Tibial artery (tissue), 4 donors: ENCODE data around the gene ATP8B3.

Source experiments
- DNase-seq, 2 donors: peaks; one replicate each; pipeline ENCODE4 v3.0.0-alpha.2; 2019
- H3K27ac ChIP-seq, 2 donors: fragments of 200-600 bp; sonication (generic) in 1 of 2; 1 replicate in 1 of 2; 2 replicates in 1 of 2; pipeline ENCODE4 v1.5.1; 2018 to 2019; ENCODE audit warnings: mild to moderate bottlenecking in 1 of 2
- H3K27me3 ChIP-seq, 2 donors: fragments of 200-600 bp; sonication (generic) in 1 of 2; one replicate each; pipeline versions ENCODE4 v1.5.1 to v1.6.0; 2016 to 2019
- H3K36me3 ChIP-seq, 3 donors: fragments of 200-600 bp; sonication (generic) in 2 of 3; one replicate each; pipeline ENCODE4 v1.5.1; 2016 to 2019; ENCODE audit warnings: mild to moderate bottlenecking in 2 of 3
- H3K4me1 ChIP-seq, 4 donors: fragments of 200-600 bp; sonication (generic) in 2 of 4; 1 replicate in 3 of 4; 2 replicates in 1 of 4; pipeline ENCODE4 v1.5.1; 2016 to 2019
- H3K4me3 ChIP-seq, 2 donors: fragments of 200-600 bp; sonication (generic) in 1 of 2; 1 replicate in 1 of 2; 2 replicates in 1 of 2; pipeline ENCODE4 v1.5.1; 2018 to 2019; ENCODE audit warnings: mild to moderate bottlenecking in 2 of 2
- H3K9me3 ChIP-seq, 3 donors: fragments of 200-600 bp; sonication (generic) in 1 of 3; one replicate each; pipeline ENCODE4 v1.5.1; 2016 to 2019
- CTCF ChIP-seq, 2 experiments: fragments of 200-600 bp in 1 of 2; fragments of 450-650 bp in 1 of 2; IDR thresholded peaks; one replicate each; pipeline ENCODE4 v1.5.1; 2017 to 2019; ENCODE audit warnings: antibody characterized with exemption in 2 of 2, mild to moderate bottlenecking in 1 of 2, moderate library complexity in 1 of 2
- intact Hi-C: fragments of 100-400 bp; cut with DNase I; formaldehyde crosslinking; loops from one replicate; pipeline ENCODE4 v1.15.0; 2023; ENCODE audit warnings: low total_unique reads

Gene ATP8B3

GRCh38 chr19:1837222-1837565 lies 25.1 kb upstream of the ATP8B3 start:
- no peak for DNase-seq
- intact Hi-C loops: no loop called here
- Histone ChIP-seq H3K27ac (no peak overlapping the region), H3K9me3 (no peaks in the 10 kb centered on the region), H3K36me3 (peaks cover 0 to 16% (median 0%) of the 10 kb centered on the region in 3 donors), H3K27me3 (no peaks in the 10 kb centered on the region), H3K4me3 (no peak overlapping the region), H3K4me1 (peaks cover 0 to 51% (median 10%) of the 10 kb centered on the region in 4 donors)
- no peak for TF ChIP-seq CTCF (IDR thresholded peaks at IDR 0.05)

- intact Hi-C loops: no loop called here
- DNase-seq: no peak
- no peak overlapping the region for H3K4me3 ChIP-seq
- no peaks in the 10 kb centered on the region for H3K9me3 ChIP-seq
- peaks cover 0 to 47% (median 9%) of the 10 kb centered on the region in 4 donors for H3K4me1 ChIP-seq
- H3K27ac ChIP-seq: no peak overlapping the region
- no peak for TF ChIP-seq CTCF (IDR thresholded peaks at IDR 0.05)
- H3K36me3 ChIP-seq: peaks cover 0 to 19% (median 0%) of the 10 kb centered on the region in 3 donors
- no peaks in the 10 kb centered on the region for H3K27me3 ChIP-seq
These were observed 24.6 kb upstream of the ATP8B3 start for GRCh38 chr19:1836458-1837221.

DNA sequence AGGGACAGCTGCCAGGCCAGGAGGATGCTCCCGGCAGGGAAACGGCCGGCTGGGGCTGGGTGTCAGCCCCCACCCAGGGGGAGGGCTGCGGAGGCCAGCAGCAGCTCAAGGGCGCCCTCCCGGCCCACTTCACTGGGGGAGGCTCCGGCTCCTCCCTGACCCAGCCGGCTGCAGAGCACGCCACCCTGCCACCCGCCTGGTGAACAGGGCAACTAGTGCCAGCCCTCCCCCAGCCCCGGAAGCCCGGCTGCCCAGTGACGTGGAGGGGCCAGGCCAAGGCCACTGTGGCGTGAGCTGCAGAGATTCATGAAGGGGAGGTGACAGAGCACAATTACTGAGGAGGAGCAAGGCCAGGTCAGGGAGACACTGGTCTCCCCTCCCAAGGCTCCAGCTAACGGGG lies 21.5 kb upstream of the ATP8B3 start:
- Histone ChIP-seq H3K27me3 (no peaks in the 10 kb centered on the region), H3K4me1 (peaks cover 0 to 28% (median 6%) of the 10 kb centered on the region in 4 donors), H3K27ac (no peak overlapping the region), H3K36me3 (peaks cover 0 to 12% (median 4%) of the 10 kb centered on the region in 3 donors), H3K4me3 (no peak overlapping the region), H3K9me3 (no peaks in the 10 kb centered on the region)
- intact Hi-C loops: no loop called here
- DNase-seq: no peak
- TF ChIP-seq CTCF (IDR thresholded peaks at IDR 0.05): no peak

GRCh38 chr19:1832046-1832663 lies 20.1 kb upstream of the ATP8B3 start:
- intact Hi-C loops: no loop called here

GRCh38 chr19:1830978-1831377 lies 18.9 kb upstream of the ATP8B3 start:
- intact Hi-C loops: no loop called here
- Histone ChIP-seq H3K27me3 (no peaks in the 10 kb centered on the region), H3K27ac (no peak overlapping the region), H3K9me3 (no peaks in the 10 kb centered on the region), H3K4me1 (peaks cover 0 to 24% (median 7%) of the 10 kb centered on the region in 4 donors), H3K4me3 (no peak overlapping the region), H3K36me3 (peaks cover 17 to 34% (median 27%) of the 10 kb centered on the region in 3 donors)
- no peak for TF ChIP-seq CTCF (IDR thresholded peaks at IDR 0.05)
- no peak for DNase-seq

More at GRCh38 chr19:1832046-1832663, 20.1 kb upstream of the ATP8B3 start:
- Histone ChIP-seq H3K9me3 (no peaks in the 10 kb centered on the region), H3K4me1 (peaks cover 0 to 20% (median under 1%) of the 10 kb centered on the region in 4 donors), H3K4me3 (no peak overlapping the region), H3K27me3 (no peaks in the 10 kb centered on the region), H3K27ac (no peak overlapping the region), H3K36me3 (peaks cover 11 to 26% (median 18%) of the 10 kb centered on the region in 3 donors)
- no peak for TF ChIP-seq CTCF (IDR thresholded peaks at IDR 0.05)
- no peak for DNase-seq
